GM19467 (cell line): ENCODE data around the gene MAPK4.
"Not testable (repeated sequence)": the region's sequence is repeated elsewhere in the genome, so short reads cannot be mapped to it uniquely, and the experiment has no call there.

Experiments used
- ATAC-seq: cut with Tn5 transposase; IDR thresholded peaks from one replicate; pipeline ENCODE4 v1.9.1; 2021; ENCODE audit warnings: mild to moderate bottlenecking, moderate library complexity; ENCODE audit not compliant: unreplicated experiment

MAPK4 gene

DNA sequence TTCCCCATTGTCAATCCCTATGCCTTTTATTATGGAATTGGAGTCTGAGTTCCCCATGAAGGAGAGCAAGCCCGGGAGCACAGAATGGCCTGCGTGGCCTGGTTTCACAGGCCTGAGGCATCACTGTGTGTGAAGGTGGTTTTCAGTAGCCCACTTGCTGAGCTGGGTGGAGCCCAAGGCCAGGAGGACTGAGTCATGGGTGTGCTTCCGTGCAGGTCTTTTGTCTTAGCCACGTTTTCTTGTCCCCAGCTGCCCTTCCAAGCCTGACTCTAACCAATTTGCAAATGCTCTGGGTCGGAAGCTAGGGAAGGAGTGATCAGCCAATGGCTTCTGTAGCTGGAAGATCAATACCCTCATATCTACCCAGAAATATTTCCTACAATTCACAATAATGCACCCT, 119.2 kb downstream of the MAPK4 start:
- no peak for ATAC-seq

DNA sequence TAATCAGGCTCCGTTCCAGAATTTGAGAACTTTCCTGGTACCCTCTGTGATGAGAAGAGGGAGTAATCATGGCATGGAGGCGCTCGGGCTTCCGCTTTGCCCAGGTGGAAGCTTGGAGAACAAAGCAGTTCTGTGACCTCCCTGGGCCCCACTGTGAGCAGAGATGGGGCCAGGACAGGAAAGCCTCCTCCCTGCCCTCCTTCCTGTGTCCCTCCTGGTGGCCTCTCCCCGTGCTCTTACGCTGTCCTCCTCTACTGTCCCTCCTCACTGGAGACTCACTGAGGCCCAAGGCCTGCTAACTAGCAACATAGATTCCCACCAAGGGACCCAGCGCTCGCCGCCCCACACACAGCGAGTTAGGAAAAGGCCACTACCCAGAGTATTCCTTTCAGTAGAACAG, 119.8 kb downstream of the MAPK4 start:
- no peak for ATAC-seq

DNA sequence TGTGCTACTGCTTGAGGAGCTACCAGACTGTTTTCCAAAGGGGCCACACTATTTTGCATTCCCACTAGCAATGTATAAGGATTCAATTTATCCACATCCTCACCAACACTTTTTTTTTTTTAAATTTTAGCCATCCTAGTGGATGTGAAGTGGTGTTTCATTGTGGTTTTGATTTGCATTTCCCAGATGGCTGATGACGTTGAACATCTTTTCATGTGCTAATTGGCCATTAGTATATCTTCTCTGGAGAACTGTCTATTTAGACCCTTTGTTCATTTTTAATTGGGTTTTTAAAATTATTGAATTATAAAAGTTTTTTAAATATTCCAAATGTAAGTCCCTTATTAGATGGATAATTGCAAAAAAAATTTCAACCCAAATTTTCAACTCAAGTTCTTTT, 121.1 kb downstream of the MAPK4 start:
- ATAC-seq = no peak

DNA sequence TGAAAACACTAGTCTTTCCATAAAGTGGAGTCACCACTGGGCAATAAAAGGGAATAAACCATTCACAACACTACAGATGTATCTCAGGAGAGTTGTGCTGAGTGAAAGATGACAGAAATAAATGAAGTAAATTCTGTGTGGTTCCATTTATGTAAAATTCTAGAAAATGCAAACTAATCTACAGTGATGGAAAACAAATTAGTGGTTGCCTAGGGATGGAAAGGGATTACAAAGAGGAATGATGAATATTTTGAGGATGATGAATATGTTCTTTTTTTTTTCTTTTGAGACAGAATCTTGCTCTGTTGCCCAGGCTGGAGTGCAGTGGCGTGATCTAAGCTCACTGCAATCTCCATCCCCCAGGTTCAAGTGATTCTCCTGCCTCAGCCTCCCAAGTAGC, 123.0 kb downstream of the MAPK4 start:
- ATAC-seq = no peak

DNA sequence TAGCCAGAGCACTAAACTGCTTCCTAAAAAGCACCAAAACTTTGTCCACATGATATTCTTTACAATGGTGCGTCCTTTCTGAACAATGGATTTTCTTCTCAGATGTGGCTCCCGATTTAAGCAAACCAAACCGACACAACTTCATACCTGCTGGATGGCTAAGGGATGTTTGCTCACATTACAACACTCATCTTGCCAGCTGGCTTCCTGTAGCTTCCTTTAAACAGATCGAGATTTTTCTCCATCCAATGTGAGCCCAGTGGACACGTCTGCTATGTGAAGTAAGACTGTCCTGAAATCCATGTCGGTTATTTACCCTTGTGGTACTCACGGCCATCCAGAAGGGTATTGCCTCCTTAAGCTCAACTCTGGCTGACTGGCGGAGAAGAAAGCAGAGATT, 126.5 kb downstream of the MAPK4 start:
- ATAC-seq = no peak

DNA sequence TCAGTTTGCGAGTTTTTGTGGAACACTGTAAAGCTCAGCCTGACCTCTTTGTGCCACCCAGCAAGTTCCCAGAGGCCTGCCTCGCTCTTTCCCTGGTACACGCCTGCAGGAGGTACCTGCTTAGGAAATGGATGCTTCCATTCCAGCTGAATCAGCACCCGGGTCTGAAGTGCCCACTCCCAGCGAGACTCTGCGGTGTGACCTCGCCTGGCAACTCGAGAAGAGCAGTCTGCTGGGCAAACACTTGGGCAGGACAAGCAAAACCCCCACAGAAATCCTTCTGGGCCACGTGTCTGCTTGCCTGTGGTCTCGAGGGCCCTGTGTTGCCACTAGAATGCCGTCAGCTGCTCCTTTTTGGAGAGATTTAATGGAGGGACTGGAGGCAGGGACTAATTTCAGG, 127.6 kb downstream of the MAPK4 start:
- no peak for ATAC-seq

DNA sequence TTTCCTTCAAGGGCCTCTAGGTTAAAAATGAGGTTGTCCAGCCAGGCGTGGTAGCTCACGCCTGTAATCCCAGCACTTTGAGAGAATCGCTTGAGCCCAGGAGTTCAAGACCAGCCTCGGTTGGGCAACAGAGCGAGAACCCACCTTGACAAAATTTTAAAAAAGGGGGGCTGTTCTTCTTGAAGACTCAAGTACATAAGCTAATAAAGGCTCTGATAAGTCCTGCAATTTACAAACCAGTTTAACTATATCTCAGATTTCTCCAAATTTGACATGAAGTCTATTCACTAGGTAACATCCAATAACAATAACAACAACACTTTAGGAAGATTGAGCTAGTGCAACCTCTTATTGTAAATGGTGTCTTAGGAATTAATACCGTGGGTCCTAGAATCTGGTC, 129.7 kb downstream of the MAPK4 start:
- ATAC-seq = no peak

DNA sequence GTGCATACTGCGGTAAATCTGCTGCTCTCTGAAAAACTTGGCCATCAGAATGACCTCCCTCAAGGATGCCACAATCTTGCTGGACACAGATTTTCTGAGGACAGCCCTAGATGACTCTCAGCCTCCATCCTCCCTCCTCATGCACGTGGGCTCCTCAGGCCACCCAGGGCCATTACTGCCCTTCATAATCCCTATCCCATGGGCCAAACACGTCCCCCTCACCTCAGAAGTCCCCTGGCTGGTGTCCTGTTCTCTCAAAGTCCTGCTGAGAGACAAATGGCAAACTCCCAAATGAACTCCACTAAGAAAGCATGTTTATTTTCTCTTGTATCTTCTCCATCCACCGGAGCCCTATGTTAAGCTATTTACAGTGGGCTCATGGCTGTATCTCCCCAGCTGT, 134.3 kb downstream of the MAPK4 start:
- no peak for ATAC-seq

DNA sequence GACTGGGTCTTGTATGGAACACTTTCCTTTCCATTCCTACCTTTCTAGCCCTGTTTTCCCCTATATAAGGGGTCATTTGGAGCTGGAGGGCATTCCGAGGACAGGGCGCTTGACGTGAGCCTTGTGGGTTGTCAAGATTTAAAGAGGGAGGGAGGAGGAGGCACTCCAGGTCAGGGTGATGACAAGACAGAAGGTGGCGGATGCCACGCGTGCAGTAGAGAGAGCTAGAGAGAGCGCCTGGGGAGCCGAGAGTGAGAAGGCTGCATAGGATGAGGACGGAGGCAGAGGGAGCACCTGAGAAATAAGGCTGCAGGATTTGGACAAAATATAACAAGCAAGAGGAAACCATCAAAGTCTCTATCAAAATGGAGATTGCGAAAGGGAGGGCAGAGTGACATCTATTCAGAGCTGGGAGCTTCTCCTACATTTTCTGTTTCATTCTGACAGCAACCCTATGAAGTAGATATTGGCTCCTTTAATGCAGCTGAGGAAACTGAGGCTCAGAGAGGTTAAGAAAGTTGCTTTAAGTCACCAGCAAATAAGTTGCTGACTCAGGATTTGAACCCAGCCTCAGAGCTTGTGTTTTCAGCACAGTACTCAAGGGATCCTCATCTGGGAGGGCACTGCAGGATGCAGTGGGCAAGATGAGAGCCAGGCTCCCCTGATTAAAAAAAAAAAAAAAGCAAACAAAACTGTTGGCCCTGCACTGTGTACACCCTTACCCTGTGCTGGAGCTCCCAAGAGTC, 135.7 kb downstream of the MAPK4 start:
- no peak for ATAC-seq

DNA sequence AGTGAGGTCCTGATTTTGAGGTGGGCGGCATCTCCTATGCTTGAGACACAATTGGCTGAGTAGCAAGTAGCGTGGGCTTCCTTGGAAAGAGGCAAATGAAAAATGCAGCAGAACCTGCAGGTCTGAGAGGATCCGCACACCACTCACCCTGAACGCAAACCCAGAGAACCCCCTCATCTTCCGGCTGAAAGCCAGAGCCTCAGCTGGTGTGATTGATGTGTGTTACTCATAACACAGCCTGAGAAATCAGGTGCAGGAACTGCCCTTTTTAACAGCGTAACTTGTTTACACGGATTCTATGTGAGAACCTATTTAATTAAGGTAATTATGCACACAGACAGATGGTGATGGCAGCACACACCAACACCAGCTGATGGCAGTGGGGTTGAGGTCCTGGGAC, 136.5 kb downstream of the MAPK4 start:
- no peak for ATAC-seq

DNA sequence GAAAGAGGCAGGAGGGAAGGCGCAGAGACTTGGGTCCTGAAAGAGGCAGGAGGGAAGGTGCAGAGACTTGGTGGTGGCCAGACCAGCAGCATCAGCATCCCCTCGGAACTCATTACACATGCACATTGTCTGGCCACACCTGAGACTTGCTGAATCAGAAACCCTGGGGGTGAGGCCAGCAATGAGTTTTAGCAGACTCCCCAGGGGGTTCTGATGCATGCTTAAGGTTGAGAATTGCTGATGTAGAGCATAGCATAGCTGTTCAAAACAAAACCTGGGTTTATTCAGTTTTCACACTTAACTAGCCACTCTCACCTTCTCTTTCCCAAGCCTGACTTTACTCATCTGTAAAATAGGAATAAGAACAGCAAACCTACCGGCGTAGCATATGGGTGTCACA, 137.0 kb downstream of the MAPK4 start:
- ATAC-seq = no peak

DNA sequence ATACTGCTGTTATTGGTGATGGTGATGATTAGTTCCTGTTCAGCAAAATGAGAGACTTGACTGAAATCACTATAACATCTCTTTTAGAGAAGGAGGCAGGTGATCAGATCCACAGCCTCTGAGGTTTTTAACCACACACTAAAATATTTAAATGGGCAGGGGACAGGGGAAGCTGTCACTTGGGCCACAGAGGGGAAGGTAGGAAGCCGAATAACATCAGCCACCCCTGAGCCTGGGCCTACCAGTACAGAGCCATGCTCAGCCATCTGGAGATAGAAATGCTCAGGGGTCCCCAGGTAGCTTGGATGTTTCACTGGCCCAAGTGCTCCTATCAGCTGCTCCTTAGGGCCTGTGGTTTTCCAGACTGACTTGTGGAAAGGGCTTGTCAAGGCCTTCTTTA, 137.6 kb downstream of the MAPK4 start:
- ATAC-seq = no peak

DNA sequence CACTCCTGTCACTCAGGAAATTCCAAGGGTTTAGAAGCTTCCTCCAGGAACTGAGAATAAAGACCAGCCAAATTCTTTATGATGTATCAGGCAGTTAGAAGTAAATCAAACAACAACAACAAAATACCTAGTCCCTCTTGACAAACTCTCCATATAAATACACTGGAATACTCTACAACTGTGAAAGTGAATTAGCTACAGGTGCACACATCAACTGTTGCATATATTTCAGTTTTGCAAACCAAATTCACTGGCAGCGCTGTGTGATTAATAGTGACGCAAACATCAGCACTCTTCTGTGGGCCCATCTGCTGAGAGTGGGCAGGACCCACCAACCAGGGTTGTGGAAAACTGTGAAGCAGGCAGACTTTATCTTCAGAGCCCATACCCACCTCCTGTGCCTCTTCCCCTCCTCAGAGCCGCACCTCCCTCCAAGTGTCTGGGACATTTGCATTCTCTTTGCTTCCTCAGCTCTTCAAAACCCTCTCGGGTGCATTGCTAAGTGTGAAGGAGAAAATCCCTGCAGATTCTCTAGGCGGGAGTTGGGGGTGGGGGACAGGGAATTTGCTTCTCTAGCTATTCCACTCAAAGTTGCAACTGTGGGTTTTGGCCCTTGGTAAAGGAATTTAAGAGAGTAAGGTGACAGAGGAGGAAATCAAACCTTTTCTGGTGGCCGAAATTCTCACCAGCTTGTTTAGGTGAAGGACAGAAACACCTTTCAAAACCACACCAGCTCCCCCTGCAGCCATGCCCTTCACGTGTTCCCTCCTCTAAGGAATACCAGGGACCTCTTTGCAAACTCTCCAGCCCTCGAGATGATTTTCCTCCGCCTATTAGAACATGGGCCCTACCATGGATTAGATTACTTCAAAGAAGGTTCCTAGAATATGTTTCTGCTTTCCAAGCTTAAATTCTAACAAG, 140.6 kb downstream of the MAPK4 start:
- ATAC-seq = no peak

DNA sequence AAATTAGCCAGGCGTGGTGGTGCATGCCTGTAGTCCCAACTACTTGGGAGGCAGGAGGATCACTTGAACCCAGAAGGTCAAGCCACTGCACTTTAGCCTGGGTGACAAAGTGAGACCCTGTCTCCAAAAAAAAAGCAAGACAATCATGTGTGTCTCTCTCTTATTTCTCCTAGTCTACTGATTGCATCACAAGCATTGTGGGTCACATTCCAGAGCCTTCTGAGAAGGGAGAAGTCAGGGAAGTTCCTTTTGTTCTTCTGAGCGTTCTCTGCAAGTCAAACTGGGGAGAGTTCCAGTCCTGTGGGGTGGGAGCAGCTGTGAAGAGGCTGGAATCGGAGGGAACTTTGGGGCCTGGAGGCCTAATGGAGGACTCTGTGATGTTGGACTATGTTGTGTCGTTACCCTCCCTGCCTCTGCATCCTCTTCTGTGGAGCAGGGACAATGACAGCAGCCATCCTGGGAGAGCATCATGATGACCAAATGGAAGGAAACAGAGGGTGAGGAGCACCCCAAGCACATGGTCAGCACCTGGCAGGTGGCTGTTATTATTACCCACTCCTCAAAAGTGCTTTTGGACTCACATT, 144.6 kb downstream of the MAPK4 start:
- ATAC-seq = no peak

DNA sequence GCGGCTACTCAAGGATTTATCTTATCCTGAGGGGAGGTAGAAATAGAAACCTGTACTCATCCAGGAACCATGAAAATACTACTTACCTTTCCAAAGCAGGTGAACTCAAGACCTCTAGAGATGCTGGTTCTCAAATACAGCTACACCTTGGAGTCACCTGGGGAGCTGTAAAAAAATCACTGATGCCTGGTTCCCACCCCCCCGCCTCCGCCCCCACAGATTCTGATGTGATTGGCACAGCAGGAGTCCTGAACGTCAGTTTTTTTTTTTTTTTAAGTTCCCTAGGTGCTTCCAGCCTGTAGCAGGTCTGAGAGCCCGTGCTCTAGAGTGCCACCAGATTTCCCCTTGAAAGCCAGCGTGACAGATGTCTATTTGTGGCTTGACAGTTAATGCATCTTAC, 146.3 kb downstream of the MAPK4 start:
- no peak for ATAC-seq

DNA sequence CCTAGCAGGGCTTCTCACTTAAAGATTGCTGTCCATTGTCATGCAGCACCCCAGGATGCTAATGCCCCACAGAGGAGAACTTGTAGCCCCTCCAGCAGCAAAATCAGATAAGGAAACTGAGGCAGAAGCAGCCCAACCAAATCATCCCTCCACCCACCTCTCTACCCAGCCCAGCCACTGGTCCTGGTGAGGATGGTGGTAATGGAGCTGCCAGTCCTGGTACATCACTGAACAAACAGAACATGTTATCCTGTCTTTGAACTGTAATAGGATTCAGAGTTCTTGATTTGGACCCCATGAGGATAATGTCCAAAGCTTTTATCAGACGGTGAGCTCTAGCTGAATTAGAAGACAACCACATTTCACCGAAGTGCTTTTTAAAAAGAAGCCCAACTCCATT, 146.8 kb downstream of the MAPK4 start:
- ATAC-seq = no peak

DNA sequence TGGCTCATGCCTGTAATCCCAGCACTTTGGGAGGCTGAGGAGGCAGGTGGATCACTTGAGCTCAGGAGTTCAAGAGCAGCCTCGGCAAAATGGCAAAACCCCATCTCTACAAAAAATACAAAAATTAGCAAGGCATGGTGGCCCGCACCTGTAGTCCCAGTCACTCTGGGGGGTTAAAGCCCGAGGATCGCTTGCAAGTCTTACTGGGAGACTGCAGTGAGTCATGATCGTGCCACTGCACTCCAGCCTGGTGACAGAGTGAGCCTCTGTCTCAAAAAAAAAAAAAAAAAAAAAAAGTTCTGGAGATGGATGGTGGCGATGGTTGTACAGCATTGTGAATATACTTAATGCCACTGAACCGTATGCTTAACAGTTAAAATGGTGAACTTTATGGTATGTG, 147.4 kb downstream of the MAPK4 start:
- ATAC-seq = not testable (repeated sequence)

DNA sequence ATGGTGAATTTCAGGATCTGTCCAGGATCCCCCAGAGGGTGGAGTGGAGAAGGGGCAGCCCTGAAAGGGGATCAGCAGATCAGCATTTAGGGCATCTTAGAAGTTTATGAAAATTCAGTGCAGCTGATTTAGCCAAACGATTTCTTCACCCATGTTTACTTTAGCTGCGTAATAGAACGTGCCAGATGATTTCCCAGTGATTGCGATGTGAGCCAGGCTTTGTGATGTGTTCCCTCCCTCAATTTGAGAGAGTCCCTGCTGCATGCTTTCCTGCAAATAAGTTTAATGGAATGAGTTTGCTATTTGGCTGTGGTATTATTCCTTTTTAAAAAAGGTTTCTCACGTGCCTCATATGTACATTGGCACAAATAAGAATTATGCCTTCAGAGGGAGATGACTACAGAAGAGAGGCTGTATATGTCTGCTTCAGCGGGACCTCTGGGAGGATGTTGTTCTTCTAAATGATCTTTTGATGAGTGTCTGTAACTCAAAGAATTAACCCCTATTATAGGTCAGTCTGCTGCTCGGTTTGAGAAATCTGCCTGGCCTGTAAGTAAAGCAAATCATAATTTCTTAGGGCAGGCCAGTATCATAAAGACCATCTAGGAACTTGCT, 148.1 kb downstream of the MAPK4 start:
- no peak for ATAC-seq

DNA sequence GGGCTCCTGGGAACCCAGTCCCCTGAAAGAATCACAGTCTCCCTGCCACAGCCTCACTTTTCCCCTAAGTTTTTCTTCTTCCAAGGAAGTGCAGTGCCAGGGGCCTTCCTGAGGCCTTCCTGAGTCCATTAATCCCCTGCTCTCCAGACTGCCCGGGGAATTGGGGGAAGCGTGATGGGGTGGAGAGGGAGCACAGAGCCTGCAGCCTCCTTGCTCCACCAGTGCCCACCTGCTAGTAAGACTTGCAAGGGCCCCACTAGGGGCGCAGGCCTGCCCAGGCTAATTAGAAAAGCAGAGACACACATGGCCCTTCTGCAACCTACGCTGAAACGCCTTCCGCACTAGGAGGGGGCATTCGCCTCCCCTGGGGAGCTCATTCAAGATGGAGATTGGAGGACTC, 149.3 kb downstream of the MAPK4 start:
- no peak for ATAC-seq

DNA sequence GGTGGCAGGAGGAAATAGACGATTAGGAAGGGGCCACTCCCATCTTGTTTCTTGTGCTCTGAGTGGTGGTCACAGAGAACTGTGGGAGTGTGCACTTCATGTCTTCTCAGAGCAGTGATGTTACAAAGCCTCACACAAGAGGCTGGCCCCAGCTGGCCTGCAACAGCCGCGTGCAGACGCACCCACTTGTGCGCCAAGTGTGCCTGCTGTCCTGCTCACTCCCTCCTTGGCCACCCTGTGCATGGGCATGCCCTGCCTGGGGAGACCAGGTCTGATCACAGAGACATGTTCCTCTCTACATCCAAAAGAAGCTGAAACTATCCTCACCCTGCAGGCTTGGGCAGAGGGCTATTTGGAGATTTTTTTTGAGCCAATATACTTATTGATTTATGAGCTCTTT, 151.5 kb downstream of the MAPK4 start:
- no peak for ATAC-seq

DNA sequence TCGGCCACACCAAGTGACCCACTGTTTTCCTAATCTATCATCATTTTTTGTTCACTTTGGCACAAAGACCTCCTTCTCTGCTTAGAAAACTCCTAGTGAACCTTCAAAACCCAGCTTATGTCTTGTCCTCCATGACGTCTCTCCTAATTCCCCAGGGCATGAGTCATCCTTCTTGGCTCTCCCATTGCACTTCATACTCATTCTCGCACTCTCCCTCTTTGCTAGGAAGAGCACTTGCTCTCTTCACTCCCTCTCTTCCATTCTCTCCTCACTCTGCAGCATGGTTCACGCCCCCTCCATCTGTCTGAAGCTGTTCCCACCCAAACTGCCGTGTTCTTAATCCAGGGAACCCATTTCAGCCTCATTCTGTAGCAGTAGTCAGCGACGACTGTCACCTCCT, 156.0 kb downstream of the MAPK4 start:
- no peak for ATAC-seq

DNA sequence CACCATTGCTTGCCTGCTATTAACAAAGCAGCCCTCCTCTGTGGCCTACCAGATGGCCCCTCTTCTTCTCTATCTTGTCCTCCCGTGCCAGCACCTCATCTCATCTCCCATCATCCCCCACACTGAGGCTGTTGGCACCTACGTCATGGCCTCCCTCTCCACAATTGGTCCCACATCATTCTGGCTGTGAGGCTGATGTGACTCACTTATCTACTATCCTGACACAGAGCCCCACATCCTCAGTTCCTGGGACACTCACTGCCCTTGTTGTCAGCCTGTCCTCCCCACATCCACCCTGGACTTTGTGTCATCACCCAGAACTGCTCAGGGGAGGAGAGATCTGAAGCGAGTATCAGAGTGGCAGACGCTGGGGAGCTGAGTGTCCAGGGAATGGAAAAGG, 157.0 kb downstream of the MAPK4 start:
- ATAC-seq = no peak
